ENCODE measurements around the gene H6PD.
A peak's percentile ranks its signal among the peaks of the same experiment; 100 is the strongest.

Gene H6PD

DNA sequence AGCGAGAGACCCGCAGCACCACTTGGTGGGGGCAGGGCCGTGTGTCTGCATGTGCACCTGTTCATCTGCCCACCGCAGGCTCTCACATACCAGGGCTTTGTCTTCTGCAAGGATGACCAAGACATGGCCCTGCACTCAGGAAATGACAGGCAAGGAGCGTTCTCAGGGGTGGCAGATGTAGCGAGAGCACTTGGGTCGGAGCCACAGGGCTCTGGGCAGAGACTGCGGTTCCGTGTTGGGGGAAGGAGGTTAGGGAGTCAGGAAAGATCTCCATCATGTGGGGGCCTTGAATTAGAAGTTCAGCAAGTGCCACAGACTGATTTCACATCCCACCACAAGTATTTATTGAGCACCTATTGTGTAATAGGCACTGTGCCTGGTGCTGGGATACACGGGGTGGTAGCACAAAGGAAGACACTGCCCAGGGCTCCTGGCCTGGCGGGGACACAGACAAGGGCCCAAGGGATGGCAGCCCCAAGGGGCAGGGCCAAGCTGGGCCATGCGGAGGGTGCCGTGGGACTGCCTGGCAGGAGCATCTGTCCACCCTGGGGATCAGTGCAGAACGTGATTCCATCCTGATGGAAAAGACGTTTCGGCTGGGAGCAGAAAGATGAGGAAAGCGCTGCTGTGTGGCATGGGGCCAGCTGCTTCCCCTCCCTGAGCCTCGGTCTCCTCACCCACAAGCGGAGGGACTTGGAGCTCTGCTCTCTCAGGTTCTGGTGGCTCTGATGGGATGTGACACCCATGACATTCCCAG, 46.7 kb downstream of the H6PD start:
- DNase-seq (ENCODE audit: extremely low read depth, low read depth) = no peak
- H3K4me3 ChIP-seq (replicated peaks; ENCODE audit: low read depth, low read length) = no peak overlapping the region
- TF ChIP-seq, protein P1, sequence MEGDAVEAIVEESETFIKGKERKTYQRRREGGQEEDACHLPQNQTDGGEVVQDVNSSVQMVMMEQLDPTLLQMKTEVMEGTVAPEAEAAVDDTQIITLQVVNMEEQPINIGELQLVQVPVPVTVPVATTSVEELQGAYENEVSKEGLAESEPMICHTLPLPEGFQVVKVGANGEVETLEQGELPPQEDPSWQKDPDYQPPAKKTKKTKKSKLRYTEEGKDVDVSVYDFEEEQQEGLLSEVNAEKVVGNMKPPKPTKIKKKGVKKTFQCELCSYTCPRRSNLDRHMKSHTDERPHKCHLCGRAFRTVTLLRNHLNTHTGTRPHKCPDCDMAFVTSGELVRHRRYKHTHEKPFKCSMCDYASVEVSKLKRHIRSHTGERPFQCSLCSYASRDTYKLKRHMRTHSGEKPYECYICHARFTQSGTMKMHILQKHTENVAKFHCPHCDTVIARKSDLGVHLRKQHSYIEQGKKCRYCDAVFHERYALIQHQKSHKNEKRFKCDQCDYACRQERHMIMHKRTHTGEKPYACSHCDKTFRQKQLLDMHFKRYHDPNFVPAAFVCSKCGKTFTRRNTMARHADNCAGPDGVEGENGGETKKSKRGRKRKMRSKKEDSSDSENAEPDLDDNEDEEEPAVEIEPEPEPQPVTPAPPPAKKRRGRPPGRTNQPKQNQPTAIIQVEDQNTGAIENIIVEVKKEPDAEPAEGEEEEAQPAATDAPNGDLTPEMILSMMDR (IDR thresholded peaks at IDR 0.05; ENCODE audit: low read depth, low read length, missing control alignments) = no peak

- no peak for DNase-seq (ENCODE audit: extremely low read depth, low read depth)
- TF ChIP-seq, protein P1 (IDR thresholded peaks at IDR 0.05; ENCODE audit: low read depth, low read length, missing control alignments) = no peak
- no peak overlapping the region for H3K4me3 ChIP-seq (replicated peaks; ENCODE audit: low read depth, low read length)
Measured at GRCh38 chr1:9281908-9282695, 47.5 kb downstream of the H6PD start.

GRCh38 chr1:9282696-9282955, 48.1 kb downstream of the H6PD start:
- TF ChIP-seq, protein P1 (IDR thresholded peaks at IDR 0.05; ENCODE audit: low read depth, low read length, missing control alignments) = no peak
- no peak overlapping the region for H3K4me3 ChIP-seq (replicated peaks; ENCODE audit: low read depth, low read length)
- no peak for DNase-seq (ENCODE audit: extremely low read depth, low read depth)

DNA sequence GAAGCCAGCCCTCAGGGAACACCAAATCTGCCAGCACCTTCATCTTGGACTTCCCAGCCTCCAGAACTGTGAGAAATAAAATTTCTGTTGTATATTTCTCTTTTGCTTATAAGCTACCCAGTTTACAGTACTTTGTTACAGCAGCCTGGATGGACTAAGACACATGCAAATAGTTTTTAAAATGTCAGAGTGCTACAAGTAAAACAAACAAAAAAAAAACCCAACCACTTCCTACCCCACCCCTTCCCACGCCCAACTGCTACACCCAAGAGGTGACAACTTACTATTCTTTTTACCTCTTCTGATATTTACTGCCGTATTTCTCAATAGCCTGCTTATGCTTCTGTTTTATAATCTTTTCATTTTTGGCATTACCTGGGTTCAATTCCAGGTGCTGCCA, 49.5 kb downstream of the H6PD start:
- H3K4me3 ChIP-seq (replicated peaks; ENCODE audit: low read depth, low read length) = no peak overlapping the region
- TF ChIP-seq, protein P1 (IDR thresholded peaks at IDR 0.05; ENCODE audit: low read depth, low read length, missing control alignments) = no peak
- no peak for DNase-seq (ENCODE audit: extremely low read depth, low read depth)

GRCh38 chr1:9286556-9286955, 52.0 kb downstream of the H6PD start:
- no peak overlapping the region for H3K4me3 ChIP-seq (replicated peaks; ENCODE audit: low read depth, low read length)
- no peak for DNase-seq (ENCODE audit: extremely low read depth, low read depth)
- TF ChIP-seq, protein P1 (IDR thresholded peaks at IDR 0.05; ENCODE audit: low read depth, low read length, missing control alignments) = no peak

GRCh38 chr1:9289090-9289534, 54.5 kb downstream of the H6PD start:
- TF ChIP-seq, protein P1 (IDR thresholded peaks at IDR 0.05; ENCODE audit: low read depth, low read length, missing control alignments) = peak; percentile 85
- H3K4me3 ChIP-seq (replicated peaks; ENCODE audit: low read depth, low read length) = no peak overlapping the region
- DNase-seq (ENCODE audit: extremely low read depth, low read depth) = peak; percentile 71

Data from HFF-Myc (cell line).